ENCODE measurements around the gene DGKQ.

The DGKQ gene

GRCh38 chr4:995311-996026, 22.1 kb upstream of the DGKQ start:
- no peak for DNase-seq

DNA sequence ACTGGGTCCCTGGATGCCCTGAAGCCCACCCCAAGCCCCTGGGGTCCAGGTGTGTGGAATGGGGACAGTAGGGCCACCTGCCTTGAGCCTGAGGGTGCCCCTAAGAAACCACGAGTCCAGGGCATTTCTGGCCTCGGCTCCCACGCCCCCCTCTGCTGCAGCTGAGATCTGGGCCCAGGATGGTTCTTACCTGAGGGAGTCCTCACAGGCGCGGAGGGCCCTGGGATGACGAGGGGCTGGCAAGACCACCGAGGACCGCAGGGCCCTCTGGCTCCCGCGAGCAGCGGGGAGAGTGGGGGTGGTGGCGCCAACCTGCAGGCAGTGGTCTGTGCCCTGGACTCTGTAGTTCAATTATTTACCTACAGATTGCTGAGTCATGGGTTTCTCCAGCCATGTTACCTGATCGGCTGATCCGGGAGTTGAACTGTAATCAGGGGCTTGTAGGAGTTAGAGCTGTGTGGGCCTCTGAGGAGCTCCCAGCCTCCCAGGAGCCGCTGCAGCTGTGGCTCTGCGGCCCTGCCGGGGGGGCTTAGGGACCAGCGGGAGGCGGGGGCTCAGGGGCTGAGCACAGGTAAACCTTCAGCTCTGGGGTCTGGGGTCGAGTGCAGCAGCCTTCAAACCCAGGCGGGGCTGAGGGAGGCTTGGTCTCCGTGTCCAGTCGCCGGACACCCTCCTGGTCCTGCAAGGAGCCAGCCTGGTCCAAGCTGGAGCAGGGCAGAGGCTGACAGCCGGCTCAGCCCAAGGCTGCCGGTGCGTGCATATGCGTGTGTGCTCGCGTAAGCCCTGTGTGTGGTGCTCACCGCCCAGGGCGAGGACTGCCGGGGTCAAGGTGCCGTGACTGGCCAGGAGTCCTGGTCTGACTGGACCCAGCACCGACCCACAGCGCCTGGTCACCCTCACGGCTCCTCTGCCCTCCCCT, 20.0 kb upstream of the DGKQ start, which contains the start of gene SLC26A1:
Gene SLC26A1 (minus strand): TSS at position 294 of the 919 bp plus-strand sequence. CDS start 1,701 bp downstream, outside the sequence.
- DNase-seq, result no peak

GRCh38 chr4:992297-993110, 19.1 kb upstream of the DGKQ start:
- no peak for DNase-seq

- no peak for DNase-seq
Measured at GRCh38 chr4:991451-992296, 18.3 kb upstream of the DGKQ start.

- DNase-seq, result no peak
Measured at GRCh38 chr4:990746-991367, 17.5 kb upstream of the DGKQ start.

DNA sequence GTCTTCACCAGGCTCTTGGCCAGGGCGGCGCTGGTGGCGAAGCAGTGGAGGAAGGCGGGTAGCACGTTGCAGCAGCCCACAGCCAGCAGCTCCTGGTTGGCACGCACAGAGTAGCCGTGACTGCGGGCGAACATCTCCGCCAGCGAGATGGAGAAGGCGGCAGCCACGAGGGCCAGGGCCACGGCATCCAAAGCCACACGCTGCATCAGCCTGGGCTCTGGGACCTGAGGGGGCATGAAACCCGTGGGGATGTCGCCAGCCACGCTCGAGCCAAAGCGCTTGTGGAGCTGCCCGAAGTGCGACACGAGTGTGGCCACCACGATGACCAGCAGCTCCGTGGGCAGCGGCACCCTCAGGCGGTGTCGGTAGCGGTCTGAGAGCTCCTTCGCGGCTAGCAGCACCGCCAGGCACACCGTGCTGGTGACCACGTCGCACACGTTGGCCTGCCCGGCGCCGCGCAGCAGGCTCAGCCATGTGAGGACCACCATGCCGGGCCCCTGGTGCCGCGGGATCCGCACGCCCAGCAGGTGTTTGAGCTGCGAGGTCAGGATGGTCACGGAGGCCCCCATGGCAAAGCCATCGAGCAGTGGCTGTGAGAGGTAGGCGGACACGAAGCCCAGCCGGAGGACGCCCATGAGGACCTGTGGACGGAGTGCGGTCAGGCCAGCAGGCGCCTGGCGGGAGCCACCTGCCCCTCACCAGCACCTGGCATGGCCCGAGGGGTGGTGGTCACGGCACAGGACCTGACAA, 16.5 kb upstream of the DGKQ start:
- DNase-seq, result no peak

- DNase-seq, result no peak
Measured at GRCh38 chr4:988726-989721, 15.7 kb upstream of the DGKQ start.

- no peak for DNase-seq
Measured at GRCh38 chr4:987624-988513, 14.5 kb upstream of the DGKQ start.

DNA sequence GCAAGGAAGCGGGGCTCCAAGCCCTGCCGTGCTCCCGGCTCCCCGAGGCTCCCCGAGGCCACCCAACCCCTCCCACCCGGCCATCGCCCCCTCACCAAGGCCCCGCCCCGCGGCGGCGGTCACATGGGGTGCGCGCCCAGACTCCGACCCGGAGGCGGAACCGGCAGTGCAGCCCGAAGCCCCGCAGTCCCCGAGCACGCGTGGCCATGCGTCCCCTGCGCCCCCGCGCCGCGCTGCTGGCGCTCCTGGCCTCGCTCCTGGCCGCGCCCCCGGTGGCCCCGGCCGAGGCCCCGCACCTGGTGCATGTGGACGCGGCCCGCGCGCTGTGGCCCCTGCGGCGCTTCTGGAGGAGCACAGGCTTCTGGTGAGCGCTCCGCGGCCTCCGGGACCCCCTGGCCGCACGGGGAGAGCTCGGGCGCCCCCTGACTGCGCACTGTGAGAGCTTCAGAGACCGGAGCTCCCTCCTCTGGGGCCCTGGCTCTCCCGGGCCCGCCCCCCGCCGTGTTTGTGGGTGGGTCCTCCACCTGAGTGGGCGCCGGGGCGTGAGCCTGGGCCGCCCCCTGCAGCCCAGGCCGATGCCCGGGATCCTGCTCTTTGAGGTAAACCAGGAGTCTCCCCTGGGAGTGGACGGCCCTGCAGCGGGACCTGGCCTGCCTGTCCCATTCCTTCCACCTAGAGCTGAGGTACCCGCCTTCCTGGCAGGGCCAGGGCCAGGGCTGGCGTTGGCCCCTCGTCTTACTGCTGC, 13.7 kb upstream of the DGKQ start, which contains the start of gene IDUA:
Gene IDUA (plus strand): TSS at position 166 of the 745 bp plus-strand sequence. CDS start 41 bp downstream, at position 207.
- peak; percentile 61 for DNase-seq

- no peak for DNase-seq
Measured at GRCh38 chr4:986428-986878, 13.1 kb upstream of the DGKQ start.

DNA sequence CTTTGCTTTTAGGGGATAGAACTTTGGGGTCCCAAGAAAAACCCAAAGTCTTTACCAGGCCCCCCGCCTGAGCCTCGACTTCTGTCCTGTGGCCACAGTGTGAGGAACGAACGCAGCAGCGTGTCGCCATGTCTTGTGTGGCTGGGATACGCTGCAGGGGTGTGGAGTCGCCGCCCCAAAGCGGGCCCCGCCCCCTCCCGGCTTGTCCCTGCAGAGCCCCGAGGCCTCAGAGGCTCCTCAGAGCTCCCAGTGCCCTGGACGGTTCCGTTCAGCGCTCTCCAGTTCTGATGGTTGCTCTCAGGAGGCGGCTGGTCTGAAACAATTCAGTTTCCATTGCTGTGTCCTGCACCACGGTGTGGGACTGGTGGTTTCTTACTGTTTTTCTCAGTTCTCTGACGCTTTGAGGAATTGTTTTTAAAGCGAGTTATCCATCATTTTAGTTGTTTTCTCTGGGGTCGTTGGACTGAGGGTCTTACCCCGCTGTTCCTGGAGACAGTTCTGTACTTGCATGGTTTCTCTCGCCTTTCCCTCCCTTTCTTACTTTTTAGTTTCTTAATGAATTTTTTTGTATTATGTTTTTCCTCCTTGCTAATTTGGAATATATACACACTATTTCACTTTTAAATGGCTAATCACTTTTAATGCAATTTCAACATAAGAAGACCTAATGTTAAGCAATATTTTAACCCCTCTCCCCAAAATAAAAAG, 11.9 kb upstream of the DGKQ start:
- DNase-seq, result no peak

GRCh38 chr4:984336-985054, 11.1 kb upstream of the DGKQ start:
- no peak for DNase-seq

DNA sequence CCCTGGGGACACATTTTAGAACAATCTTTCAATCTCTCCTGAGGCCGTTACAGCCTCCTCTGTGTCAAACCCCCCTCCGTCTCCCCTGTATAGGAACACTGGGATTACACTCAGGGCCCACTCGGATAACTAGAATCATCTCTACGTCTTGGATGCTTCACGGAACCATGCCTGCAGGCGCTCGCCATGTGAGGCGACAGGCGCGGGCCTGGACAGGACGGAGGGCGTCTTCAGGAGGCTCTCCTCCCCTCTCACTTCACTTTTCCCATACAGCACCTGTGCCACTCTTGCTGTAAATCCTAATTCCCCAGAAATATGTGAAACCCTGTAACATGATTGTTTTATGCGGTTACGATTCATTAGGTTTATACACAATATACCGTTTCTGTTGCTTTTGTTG, 9.4 kb upstream of the DGKQ start:
- no peak for DNase-seq

GRCh38 chr4:982291-982690, 8.9 kb upstream of the DGKQ start:
- DNase-seq, result no peak

DNA sequence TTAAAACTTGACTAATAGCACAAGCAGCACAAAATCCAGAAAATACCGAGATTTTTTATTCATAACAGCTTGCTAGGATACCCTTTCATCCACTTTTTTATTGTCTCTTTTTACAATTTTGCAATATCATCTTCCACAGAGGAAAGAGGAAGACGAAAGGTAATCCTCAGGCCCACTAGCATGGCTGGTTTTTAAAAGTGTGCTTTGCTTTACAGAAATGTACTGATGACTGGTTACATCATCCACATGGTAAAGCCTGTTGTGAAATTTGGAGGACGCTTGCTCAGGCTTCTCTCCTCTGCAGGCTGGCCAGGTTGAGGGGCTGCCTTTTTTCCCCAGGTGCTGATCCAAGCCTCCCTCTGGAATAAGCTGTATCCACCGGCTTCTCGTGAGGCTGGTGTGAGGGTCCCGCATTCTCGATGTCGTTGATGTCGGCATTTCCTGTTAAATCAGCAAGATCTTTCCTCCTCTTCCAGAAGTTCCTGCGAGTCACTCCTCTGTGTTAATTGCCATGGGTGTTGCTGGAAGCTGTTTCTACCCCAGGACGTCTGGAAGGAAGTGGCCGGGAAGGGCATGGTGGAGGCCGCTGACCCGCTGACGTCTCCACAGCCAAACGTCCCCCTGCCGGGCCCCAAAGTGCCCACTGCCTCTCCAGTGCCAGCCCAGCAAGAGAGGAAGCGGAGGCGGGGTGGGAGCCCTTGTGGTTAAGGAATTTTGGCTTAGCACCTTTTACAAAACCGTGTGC, 5.8 kb upstream of the DGKQ start:
- no peak for DNase-seq
